ENCODE data around the gene SPTB. TPM values are rescaled to one million over a fixed set of nuclear protein-coding genes. Genes with fewer than 3 reads are reported as not detected.
A peak's percentile ranks its signal among the peaks of the same experiment; 100 is the strongest.

Gene SPTB
- total RNA-seq, 1 donor from 2014 or later: 14.9 TPM

DNA sequence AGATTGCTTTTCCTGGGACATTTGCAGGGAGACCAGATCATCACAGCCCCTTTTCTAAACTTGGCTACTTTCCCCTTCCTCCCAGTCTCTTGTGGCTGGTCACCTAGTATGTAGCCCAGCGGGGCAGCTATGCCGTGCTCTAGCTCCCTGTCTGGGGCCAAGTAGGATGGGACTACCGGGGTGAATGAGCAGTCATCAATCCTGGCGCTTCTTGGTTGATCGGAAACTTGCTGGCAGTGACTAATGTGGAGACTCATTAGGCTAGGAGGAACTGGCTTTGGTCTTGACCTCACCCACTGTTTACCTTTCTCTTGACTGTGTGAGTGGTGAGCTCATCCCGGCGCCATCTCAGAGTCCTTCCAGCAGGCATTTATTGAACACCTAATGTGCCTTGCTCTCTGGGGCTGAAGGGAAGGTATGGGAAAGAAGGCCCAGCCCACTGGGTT lies 159.6 kb downstream of the SPTB start:
- H3K27me3 ChIP-seq: no peaks in the 10 kb centered on the region
- no peaks in the 10 kb centered on the region for H3K36me3 ChIP-seq
- no peaks in the 10 kb centered on the region for H3K9me3 ChIP-seq
- intact Hi-C loops (cut with DNase I): loop anchor here (2.0 to 10.0 kb wide), 2 partner anchors 15 to 1285 kb away; partner anchors contain the start of gene PLEKHG3
- TF ChIP-seq, protein P1, sequence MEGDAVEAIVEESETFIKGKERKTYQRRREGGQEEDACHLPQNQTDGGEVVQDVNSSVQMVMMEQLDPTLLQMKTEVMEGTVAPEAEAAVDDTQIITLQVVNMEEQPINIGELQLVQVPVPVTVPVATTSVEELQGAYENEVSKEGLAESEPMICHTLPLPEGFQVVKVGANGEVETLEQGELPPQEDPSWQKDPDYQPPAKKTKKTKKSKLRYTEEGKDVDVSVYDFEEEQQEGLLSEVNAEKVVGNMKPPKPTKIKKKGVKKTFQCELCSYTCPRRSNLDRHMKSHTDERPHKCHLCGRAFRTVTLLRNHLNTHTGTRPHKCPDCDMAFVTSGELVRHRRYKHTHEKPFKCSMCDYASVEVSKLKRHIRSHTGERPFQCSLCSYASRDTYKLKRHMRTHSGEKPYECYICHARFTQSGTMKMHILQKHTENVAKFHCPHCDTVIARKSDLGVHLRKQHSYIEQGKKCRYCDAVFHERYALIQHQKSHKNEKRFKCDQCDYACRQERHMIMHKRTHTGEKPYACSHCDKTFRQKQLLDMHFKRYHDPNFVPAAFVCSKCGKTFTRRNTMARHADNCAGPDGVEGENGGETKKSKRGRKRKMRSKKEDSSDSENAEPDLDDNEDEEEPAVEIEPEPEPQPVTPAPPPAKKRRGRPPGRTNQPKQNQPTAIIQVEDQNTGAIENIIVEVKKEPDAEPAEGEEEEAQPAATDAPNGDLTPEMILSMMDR (IDR thresholded peaks at IDR 0.05): no peak
- peak overlapping the region; percentile 89 to 96 for H3K27ac ChIP-seq
- peaks cover 29 to 93% of the 10 kb centered on the region in 2 donors for H3K4me1 ChIP-seq
- DNase-seq (ENCODE audit: low spot score in 2 of 2): peak; percentile 10 to 68
- no peak overlapping the region for H3K4me3 ChIP-seq

DNA sequence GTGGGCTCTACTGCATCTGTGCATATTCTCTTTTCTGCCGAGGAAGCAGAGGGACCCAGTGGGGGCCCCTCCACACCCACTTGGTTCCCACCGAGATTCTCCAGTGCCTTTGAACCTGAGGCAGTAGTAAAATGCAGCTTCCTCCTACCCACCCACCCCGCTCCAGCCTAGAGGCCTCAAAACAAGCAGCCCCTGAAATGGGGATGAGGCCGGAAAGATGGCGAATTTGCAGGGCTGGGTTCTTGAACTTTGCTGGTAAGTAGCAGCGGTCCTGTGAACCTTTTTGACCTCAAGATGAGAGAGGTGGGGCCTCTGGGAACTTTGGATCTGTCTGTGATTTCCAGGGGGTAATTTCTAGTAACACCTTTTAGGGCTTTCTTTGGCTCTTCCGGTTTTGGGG lies 160.1 kb downstream of the SPTB start:
- intact Hi-C loops (cut with DNase I): loop anchor here (5.0 kb wide), 1 partner anchor 37 kb away; no protein-coding TSS in a partner anchor
- DNase-seq (ENCODE audit: low spot score in 2 of 2): peak in 1 of 2 donors; percentile 58
- no peaks in the 10 kb centered on the region for H3K9me3 ChIP-seq
- TF ChIP-seq, protein P1 (IDR thresholded peaks at IDR 0.05): no peak
- no peaks in the 10 kb centered on the region for H3K36me3 ChIP-seq
- peak overlapping the region in 1 of 2 donors; percentile 2 for H3K4me3 ChIP-seq
- H3K4me1 ChIP-seq: peaks cover 29 to 93% of the 10 kb centered on the region in 2 donors
- no peaks in the 10 kb centered on the region for H3K27me3 ChIP-seq
- H3K27ac ChIP-seq: peak overlapping the region; percentile 89 to 96

DNA sequence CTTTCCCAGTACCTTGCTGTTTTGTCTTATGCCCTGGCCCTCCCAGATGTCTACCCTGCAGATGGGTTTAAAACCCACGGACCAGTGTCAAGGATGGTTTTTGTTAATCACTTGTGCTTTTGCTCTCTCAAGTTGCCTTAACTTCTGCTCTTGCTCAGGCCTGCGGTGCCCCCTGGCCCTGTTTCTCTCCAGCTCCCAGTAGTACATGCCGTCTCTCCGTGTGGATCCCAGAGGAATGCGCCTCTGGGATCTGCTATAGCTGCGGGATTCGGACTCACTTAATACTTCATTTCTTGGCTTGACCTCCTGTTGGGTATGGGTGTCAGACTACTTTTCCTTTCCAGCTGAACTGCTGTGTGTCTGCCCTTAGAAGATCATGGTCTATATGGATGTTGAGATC lies 160.9 kb downstream of the SPTB start:
- Histone ChIP-seq H3K36me3 (no peaks in the 10 kb centered on the region), H3K9me3 (peaks cover 0 to 3% of the 10 kb centered on the region in 2 donors), H3K27me3 (no peaks in the 10 kb centered on the region), H3K4me3 (peak overlapping the region in 1 of 2 donors; percentile 2), H3K4me1 (peaks cover 24 to 87% of the 10 kb centered on the region in 2 donors), H3K27ac (peak overlapping the region; percentile 89 to 96)
- peak in 1 of 2 donors; percentile 70 for DNase-seq (ENCODE audit: low spot score in 2 of 2)
- TF ChIP-seq, protein P1 (IDR thresholded peaks at IDR 0.05): no peak
- intact Hi-C loops (cut with DNase I): loop anchor here (5.0 kb wide), 1 partner anchor 36 kb away; no protein-coding TSS in a partner anchor

DNA sequence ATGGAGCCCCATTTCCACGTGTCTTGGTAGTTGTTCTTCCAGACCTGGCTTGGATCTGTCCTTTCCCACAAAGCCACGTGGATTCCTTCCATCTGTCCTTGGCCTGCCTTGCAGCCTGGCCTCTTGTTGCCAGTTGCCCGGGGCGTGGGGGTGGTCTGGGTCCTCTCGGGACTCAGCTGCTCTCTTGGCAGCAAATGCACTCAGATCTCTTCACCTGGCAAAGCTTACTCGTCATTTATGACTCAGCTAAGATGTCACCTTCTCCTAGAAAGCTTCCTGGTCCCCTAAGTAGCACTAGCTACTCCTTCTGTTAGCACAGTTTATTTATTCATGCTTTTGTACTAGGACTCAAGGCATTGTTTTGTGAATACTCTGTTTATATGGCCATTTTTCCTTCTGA lies 161.8 kb downstream of the SPTB start:
- DNase-seq (ENCODE audit: low spot score in 2 of 2): peak; percentile 5 to 68
- peaks cover 24 to 82% of the 10 kb centered on the region in 2 donors for H3K4me1 ChIP-seq
- intact Hi-C loops (cut with DNase I): loop anchor here (5.0 kb wide), 1 partner anchor 36 kb away; no protein-coding TSS in a partner anchor

DNA sequence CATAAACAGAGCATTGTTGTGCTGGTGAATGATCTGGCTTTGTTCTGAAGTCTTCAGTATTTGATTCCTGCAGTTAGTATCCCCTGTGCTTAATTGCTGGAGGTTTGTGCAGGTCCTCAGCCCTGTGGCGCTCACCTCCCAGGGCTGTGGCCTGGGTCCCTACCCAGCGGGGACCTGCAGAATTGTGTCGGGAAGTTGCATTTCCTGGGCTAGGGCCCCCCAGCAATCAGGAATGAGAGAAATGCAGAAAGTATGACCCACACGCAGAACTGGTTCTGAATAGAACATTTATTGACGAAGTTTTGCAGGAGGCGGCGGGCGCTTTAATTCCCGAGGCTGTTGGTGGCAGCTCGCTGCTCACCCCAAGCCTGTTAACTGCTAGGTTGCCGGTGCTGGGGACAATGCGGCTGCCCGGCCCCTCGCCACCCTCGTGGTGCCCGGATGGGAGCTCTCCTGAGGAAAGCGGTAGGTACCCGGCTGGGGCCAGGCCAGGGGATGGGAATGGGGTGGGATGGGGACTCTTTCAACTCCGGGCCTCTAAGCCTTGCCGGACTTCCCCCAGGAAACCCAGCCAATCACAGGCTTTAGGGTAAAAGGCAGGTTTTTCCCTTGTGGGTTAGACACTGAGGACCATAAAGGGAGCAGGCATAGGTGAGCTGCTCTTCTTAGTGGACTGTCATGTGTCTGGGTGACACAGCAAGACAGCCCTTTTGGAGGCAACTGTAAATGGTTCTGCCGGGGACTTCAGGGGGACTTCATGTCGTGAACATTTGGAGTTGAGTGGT lies 163.9 kb downstream of the SPTB start:
- peaks cover 21 to 66% of the 10 kb centered on the region in 2 donors for H3K4me1 ChIP-seq
- DNase-seq (ENCODE audit: low spot score in 2 of 2): peak; percentile 8 to 63
- H3K4me3 ChIP-seq: peak overlapping the region; percentile 32 to 61
- peaks cover 0 to 6% of the 10 kb centered on the region in 2 donors for H3K9me3 ChIP-seq
- TF ChIP-seq, protein P1 (IDR thresholded peaks at IDR 0.05): no peak
- no peaks in the 10 kb centered on the region for H3K27me3 ChIP-seq
- intact Hi-C loops (cut with DNase I): loop anchor here (5.0 kb wide), 1 partner anchor 34 kb away; no protein-coding TSS in a partner anchor
- no peaks in the 10 kb centered on the region for H3K36me3 ChIP-seq
- H3K27ac ChIP-seq: peak overlapping the region; percentile 89 to 96

More for the DNA sequence above, 161.8 kb downstream of the SPTB start:
- peak overlapping the region in 1 of 2 donors; percentile 61 for H3K4me3 ChIP-seq
- no peaks in the 10 kb centered on the region for H3K27me3 ChIP-seq
- H3K9me3 ChIP-seq: peaks cover 0 to 6% of the 10 kb centered on the region in 2 donors
- no peaks in the 10 kb centered on the region for H3K36me3 ChIP-seq
- peak overlapping the region; percentile 89 to 96 for H3K27ac ChIP-seq
- TF ChIP-seq, protein P1 (IDR thresholded peaks at IDR 0.05): no peak

Data from ascending aorta (tissue), 2 donors.